ENCODE results near the gene GRIN2B. TPM values are rescaled to one million over a fixed set of nuclear protein-coding genes. Genes with fewer than 3 reads are reported as not detected.

GRIN2B gene
- total and polyA plus RNA-seq, 9 of the 15 experiments (the other 6 are each of a cell fraction or from before 2014, with no cell fraction given), result not detected

DNA sequence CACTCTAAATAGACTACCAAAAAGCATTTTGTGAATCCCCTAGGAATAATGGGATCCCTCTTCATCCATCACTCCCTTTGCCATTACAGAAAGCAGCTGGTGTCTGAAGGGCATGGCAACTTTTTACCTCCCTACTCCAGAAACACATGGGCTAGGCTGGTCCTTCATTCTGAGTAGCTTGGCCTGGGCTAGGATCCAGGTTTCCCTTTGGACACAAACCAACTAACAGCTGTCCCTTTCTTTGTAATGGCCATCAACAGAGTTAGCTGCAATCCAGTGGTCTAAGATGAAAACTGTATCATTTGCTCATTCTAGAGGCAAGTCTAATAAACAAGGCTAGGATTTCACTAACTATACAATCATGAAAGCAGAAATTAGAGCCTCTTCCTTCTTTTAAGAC lies 7.4 kb downstream of the GRIN2B start:
- no peaks in the 10 kb centered on the region for H3K36me3 ChIP-seq (ENCODE audit: control insufficient read depth, insufficient read depth, low read length)
- intact Hi-C loops (cut with micrococcal nuclease), result loop anchor here (10.0 kb wide), 1 partner anchor 191 kb away; no protein-coding TSS in a partner anchor
- no peak overlapping the region for H3K9ac ChIP-seq (ENCODE audit: insufficient read depth in 1 of 2, low read depth in 2 of 2, low read length in 2 of 2)
- no peaks in the 10 kb centered on the region for H3K79me2 ChIP-seq (ENCODE audit: control insufficient read depth, insufficient read depth, low read length)
- POLR2A ChIA-PET, result no interaction called here
- TF ChIP-seq, protein P1, sequence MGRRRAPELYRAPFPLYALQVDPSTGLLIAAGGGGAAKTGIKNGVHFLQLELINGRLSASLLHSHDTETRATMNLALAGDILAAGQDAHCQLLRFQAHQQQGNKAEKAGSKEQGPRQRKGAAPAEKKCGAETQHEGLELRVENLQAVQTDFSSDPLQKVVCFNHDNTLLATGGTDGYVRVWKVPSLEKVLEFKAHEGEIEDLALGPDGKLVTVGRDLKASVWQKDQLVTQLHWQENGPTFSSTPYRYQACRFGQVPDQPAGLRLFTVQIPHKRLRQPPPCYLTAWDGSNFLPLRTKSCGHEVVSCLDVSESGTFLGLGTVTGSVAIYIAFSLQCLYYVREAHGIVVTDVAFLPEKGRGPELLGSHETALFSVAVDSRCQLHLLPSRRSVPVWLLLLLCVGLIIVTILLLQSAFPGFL (CRISPR knock-in tag; IDR thresholded peaks at IDR 0.05), result no peak
- no peak for TF ChIP-seq HEY1 (CRISPR knock-in tag; IDR thresholded peaks at IDR 0.05; ENCODE audit: borderline replicate concordance)
- TF ChIP-seq, protein P2, sequence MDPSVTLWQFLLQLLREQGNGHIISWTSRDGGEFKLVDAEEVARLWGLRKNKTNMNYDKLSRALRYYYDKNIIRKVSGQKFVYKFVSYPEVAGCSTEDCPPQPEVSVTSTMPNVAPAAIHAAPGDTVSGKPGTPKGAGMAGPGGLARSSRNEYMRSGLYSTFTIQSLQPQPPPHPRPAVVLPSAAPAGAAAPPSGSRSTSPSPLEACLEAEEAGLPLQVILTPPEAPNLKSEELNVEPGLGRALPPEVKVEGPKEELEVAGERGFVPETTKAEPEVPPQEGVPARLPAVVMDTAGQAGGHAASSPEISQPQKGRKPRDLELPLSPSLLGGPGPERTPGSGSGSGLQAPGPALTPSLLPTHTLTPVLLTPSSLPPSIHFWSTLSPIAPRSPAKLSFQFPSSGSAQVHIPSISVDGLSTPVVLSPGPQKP (CRISPR knock-in tag; IDR thresholded peaks at IDR 0.05), result no peak
- TF ChIP-seq, protein P3, sequence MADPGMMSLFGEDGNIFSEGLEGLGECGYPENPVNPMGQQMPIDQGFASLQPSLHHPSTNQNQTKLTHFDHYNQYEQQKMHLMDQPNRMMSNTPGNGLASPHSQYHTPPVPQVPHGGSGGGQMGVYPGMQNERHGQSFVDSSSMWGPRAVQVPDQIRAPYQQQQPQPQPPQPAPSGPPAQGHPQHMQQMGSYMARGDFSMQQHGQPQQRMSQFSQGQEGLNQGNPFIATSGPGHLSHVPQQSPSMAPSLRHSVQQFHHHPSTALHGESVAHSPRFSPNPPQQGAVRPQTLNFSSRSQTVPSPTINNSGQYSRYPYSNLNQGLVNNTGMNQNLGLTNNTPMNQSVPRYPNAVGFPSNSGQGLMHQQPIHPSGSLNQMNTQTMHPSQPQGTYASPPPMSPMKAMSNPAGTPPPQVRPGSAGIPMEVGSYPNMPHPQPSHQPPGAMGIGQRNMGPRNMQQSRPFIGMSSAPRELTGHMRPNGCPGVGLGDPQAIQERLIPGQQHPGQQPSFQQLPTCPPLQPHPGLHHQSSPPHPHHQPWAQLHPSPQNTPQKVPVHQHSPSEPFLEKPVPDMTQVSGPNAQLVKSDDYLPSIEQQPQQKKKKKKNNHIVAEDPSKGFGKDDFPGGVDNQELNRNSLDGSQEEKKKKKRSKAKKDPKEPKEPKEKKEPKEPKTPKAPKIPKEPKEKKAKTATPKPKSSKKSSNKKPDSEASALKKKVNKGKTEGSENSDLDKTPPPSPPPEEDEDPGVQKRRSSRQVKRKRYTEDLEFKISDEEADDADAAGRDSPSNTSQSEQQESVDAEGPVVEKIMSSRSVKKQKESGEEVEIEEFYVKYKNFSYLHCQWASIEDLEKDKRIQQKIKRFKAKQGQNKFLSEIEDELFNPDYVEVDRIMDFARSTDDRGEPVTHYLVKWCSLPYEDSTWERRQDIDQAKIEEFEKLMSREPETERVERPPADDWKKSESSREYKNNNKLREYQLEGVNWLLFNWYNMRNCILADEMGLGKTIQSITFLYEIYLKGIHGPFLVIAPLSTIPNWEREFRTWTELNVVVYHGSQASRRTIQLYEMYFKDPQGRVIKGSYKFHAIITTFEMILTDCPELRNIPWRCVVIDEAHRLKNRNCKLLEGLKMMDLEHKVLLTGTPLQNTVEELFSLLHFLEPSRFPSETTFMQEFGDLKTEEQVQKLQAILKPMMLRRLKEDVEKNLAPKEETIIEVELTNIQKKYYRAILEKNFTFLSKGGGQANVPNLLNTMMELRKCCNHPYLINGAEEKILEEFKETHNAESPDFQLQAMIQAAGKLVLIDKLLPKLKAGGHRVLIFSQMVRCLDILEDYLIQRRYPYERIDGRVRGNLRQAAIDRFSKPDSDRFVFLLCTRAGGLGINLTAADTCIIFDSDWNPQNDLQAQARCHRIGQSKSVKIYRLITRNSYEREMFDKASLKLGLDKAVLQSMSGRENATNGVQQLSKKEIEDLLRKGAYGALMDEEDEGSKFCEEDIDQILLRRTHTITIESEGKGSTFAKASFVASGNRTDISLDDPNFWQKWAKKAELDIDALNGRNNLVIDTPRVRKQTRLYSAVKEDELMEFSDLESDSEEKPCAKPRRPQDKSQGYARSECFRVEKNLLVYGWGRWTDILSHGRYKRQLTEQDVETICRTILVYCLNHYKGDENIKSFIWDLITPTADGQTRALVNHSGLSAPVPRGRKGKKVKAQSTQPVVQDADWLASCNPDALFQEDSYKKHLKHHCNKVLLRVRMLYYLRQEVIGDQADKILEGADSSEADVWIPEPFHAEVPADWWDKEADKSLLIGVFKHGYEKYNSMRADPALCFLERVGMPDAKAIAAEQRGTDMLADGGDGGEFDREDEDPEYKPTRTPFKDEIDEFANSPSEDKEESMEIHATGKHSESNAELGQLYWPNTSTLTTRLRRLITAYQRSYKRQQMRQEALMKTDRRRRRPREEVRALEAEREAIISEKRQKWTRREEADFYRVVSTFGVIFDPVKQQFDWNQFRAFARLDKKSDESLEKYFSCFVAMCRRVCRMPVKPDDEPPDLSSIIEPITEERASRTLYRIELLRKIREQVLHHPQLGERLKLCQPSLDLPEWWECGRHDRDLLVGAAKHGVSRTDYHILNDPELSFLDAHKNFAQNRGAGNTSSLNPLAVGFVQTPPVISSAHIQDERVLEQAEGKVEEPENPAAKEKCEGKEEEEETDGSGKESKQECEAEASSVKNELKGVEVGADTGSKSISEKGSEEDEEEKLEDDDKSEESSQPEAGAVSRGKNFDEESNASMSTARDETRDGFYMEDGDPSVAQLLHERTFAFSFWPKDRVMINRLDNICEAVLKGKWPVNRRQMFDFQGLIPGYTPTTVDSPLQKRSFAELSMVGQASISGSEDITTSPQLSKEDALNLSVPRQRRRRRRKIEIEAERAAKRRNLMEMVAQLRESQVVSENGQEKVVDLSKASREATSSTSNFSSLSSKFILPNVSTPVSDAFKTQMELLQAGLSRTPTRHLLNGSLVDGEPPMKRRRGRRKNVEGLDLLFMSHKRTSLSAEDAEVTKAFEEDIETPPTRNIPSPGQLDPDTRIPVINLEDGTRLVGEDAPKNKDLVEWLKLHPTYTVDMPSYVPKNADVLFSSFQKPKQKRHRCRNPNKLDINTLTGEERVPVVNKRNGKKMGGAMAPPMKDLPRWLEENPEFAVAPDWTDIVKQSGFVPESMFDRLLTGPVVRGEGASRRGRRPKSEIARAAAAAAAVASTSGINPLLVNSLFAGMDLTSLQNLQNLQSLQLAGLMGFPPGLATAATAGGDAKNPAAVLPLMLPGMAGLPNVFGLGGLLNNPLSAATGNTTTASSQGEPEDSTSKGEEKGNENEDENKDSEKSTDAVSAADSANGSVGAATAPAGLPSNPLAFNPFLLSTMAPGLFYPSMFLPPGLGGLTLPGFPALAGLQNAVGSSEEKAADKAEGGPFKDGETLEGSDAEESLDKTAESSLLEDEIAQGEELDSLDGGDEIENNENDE (IDR thresholded peaks at IDR 0.05; ENCODE audit: low read depth, low read length), result no peak
- TF ChIP-seq ZNF77 (CRISPR knock-in tag; IDR thresholded peaks at IDR 0.05), result no peak
- TF ChIP-seq, protein P4, sequence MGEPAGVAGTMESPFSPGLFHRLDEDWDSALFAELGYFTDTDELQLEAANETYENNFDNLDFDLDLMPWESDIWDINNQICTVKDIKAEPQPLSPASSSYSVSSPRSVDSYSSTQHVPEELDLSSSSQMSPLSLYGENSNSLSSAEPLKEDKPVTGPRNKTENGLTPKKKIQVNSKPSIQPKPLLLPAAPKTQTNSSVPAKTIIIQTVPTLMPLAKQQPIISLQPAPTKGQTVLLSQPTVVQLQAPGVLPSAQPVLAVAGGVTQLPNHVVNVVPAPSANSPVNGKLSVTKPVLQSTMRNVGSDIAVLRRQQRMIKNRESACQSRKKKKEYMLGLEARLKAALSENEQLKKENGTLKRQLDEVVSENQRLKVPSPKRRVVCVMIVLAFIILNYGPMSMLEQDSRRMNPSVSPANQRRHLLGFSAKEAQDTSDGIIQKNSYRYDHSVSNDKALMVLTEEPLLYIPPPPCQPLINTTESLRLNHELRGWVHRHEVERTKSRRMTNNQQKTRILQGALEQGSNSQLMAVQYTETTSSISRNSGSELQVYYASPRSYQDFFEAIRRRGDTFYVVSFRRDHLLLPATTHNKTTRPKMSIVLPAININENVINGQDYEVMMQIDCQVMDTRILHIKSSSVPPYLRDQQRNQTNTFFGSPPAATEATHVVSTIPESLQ (CRISPR knock-in tag; IDR thresholded peaks at IDR 0.05), result no peak
- TF ChIP-seq ZNF41 (CRISPR knock-in tag; conservative IDR thresholded peaks at IDR 0.05), result no peak
- H3K27ac ChIP-seq (ENCODE audit: extremely low read depth, low read depth, low read length), result no peak overlapping the region
- no peaks in the 10 kb centered on the region for H4K20me1 ChIP-seq (replicated peaks; ENCODE audit: control insufficient read depth, insufficient read depth, low read length)
- no TSS peak for BruUV-seq (replicated peaks)
- ATAC-seq (no peak), FAIRE-seq (no peak), DNase-seq (ENCODE audit: extremely low read depth in 1 of 4, low spot score in 3 of 4) (no peak)
- CTCF ChIA-PET (ENCODE audit: low intra/inter-chr PET ratio), result no interaction called here
- no peak overlapping the region for H3K4me3 ChIP-seq
- no peak overlapping the region for H2AFZ ChIP-seq (ENCODE audit: low read depth, low read length)
- H3K4me1 ChIP-seq (replicated peaks in 1 of 2; ENCODE audit: control insufficient read depth in 2 of 2, insufficient read depth in 2 of 2, low read length in 2 of 2), result no peaks in the 10 kb centered on the region
- H3K9me3 ChIP-seq (replicated peaks; ENCODE audit: control insufficient read depth, insufficient read depth, low read depth, low read length), result no peaks in the 10 kb centered on the region
- H3K9me1 ChIP-seq (ENCODE audit: control insufficient read depth, insufficient read depth, low read length), result no peaks in the 10 kb centered on the region
- in situ Hi-C loops (cut with MboI), result no loop called here
- H3K27me3 ChIP-seq (ENCODE audit: control insufficient read depth in 2 of 2, insufficient read depth in 2 of 2, low read length in 2 of 2), result no peaks in the 10 kb centered on the region
- no peak overlapping the region for H3K4me2 ChIP-seq (ENCODE audit: insufficient read depth, low read length)
